ENCODE data around the gene PIK3R3. TPM values are rescaled to one million over a fixed set of nuclear protein-coding genes. Genes with fewer than 3 reads are reported as not detected.

Gene PIK3R3
- total and polyA plus RNA-seq, 9 of the 15 experiments (the other 6 are each of a cell fraction or from before 2014, with no cell fraction given): 1.4 to 7.7 (median 4.6) TPM

- FAIRE-seq (no peak), ATAC-seq (no peak), DNase-seq (ENCODE audit: extremely low read depth in 1 of 4, low spot score in 3 of 4) (no peak)
- no peaks in the 10 kb centered on the region for H3K27me3 ChIP-seq (ENCODE audit: control insufficient read depth in 2 of 2, insufficient read depth in 2 of 2, low read length in 2 of 2)
- intact Hi-C loops (cut with micrococcal nuclease): no loop called here
- H3K9me1 ChIP-seq (ENCODE audit: control insufficient read depth, insufficient read depth, low read length): no peaks in the 10 kb centered on the region
- H3K36me3 ChIP-seq (ENCODE audit: control insufficient read depth, insufficient read depth, low read length): peaks cover 39% of the 10 kb centered on the region; the same call in 2 of the 3 replicates
- no peak overlapping the region for H3K4me2 ChIP-seq (ENCODE audit: insufficient read depth, low read length)
- WGBS (ENCODE audit: insufficient coverage, low coverage, missing lambda C conversion rate): 89% methylated on average over 3 of the region's 3 CpGs
- H2AFZ ChIP-seq (ENCODE audit: low read depth, low read length): no peak overlapping the region
- no peak overlapping the region for H3K9ac ChIP-seq (ENCODE audit: insufficient read depth in 1 of 2, low read depth in 2 of 2, low read length in 2 of 2)
- 0 out of 2 replicates have a peak, but pooled peaks have one; percentile 22 for TF ChIP-seq MGA (IDR thresholded peaks at IDR 0.05)
- TF ChIP-seq DIDO1 (tag; IDR thresholded peaks at IDR 0.05; ENCODE audit: low read depth): no peak
- no peak overlapping the region for H3K4me3 ChIP-seq
- H3K79me2 ChIP-seq (ENCODE audit: control insufficient read depth, insufficient read depth, low read length): no peaks in the 10 kb centered on the region
- BruUV-seq (replicated peaks): no TSS peak
- no peak overlapping the region for H3K27ac ChIP-seq (ENCODE audit: extremely low read depth, low read depth, low read length)
- ChIA-PET POLR2A (interaction anchor here (0.9 to 1.9 kb wide), 2 partner anchors 9 to 13 kb away, joined by 4 to 6 read pairs; no protein-coding TSS in a partner anchor), CTCF (ENCODE audit: low intra/inter-chr PET ratio) (interaction anchor here (0.6 kb wide), 1 partner anchor 28 kb away, joined by 4 read pairs; no protein-coding TSS in a partner anchor)
- no peaks in the 10 kb centered on the region for H3K4me1 ChIP-seq (replicated peaks in 1 of 2; ENCODE audit: control insufficient read depth in 2 of 2, insufficient read depth in 2 of 2, low read length in 2 of 2)
- in situ Hi-C loops (cut with MboI): no loop called here
- H4K20me1 ChIP-seq (replicated peaks; ENCODE audit: control insufficient read depth, insufficient read depth, low read length): no peaks in the 10 kb centered on the region
- no peaks in the 10 kb centered on the region for H3K9me3 ChIP-seq (replicated peaks; ENCODE audit: control insufficient read depth, insufficient read depth, low read depth, low read length)
These were observed 118.8 kb downstream of the PIK3R3 start for GRCh38 chr1:46013581-46013980.

Data from K562 (cell line).